H1 (cell line): ENCODE results near the gene MACROH2A1.

Experiments used
- CBX5 ChIP-seq: fragments of 300-800, 300-1000 bp; sonication (generic); IDR thresholded peaks from 2 replicates; pipeline ENCODE4 v1.7.1; 2016; ENCODE audit warnings: antibody characterized with exemption, low read length, low read depth
- KDM4A ChIP-seq: IDR thresholded peaks from one replicate; pipeline ENCODE4 v1.7.1; 2012; ENCODE audit warnings: low read depth, mild to moderate bottlenecking, moderate library complexity, low read length, inconsistent platforms; ENCODE audit not compliant: severe bottlenecking
- POLR2A ChIP-seq, 2 experiments: IDR thresholded peaks; 1 replicate in 1 of 2; 2 replicates in 1 of 2; pipeline ENCODE4 v1.6.1; 2011; ENCODE audit warnings: low read depth in 2 of 2, low read length in 2 of 2, mild to moderate bottlenecking in 2 of 2; ENCODE audit errors: control extremely low read depth in 1 of 2
- POLR2AphosphoS5 ChIP-seq: IDR thresholded peaks from 2 replicates; pipeline ENCODE4 v1.6.1; 2011; ENCODE audit warnings: low read depth, low read length
- RAD21 ChIP-seq, 2 experiments: IDR thresholded peaks in 1 of 2; conservative IDR thresholded peaks in 1 of 2; 2 replicates each; pipeline ENCODE4 v1.6.1; 2011; ENCODE audit warnings: low read depth in 2 of 2, low read length in 2 of 2, improper control_type of control experiment in 1 of 2, inconsistent platforms in 1 of 2, mild to moderate bottlenecking in 1 of 2, moderate library complexity in 1 of 2
- RXRA ChIP-seq: IDR thresholded peaks from 2 replicates; pipeline ENCODE4 v1.6.1; 2011; ENCODE audit warnings: low read depth, mild to moderate bottlenecking, low read length, moderate library complexity; ENCODE audit not compliant: insufficient read depth

DNA sequence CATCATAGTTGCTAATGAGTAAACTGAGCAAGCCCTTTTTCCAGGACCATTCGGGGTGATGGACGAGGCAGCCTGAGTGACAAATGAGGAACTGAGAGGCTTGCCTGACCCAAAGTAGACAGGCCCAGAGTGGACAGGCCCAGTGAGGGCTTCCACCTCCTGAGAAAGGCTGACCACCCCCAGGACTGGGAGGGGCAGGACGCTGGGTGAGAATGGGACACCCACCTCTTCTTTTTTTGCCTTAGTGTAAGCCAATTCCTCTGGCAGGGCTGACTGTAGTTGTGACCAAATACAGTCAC lies 68.3 kb downstream of the MACROH2A1 start:
- TF ChIP-seq RAD21 (IDR thresholded peaks at IDR 0.05 in 1 of 2, conservative IDR thresholded peaks at IDR 0.05 in 1 of 2; ENCODE audit: low read depth in 2 of 2, low read length in 2 of 2) (no peak), POLR2A (IDR thresholded peaks at IDR 0.05; ENCODE audit: control extremely low read depth in 1 of 2, low read depth in 2 of 2, low read length in 2 of 2) (no peak; a peak in 1 of 3 replicates), POLR2AphosphoS5 (no peak), CBX5 (no peak), KDM4A (no peak), RXRA (no peak)
